Activated CD4-positive, alpha-beta memory T cell treated with anti-CD3 and anti-CD28 coated beads, Interleukin-2, amount 10 ng/mL, durations not matched to agents 7 days and 5 days (primary cell): ENCODE results near the gene PSG3. TPM values are rescaled to one million over a fixed set of nuclear protein-coding genes. Genes with fewer than 3 reads are reported as not detected.
A peak's percentile ranks its signal among the peaks of the same experiment; 100 is the strongest.
"Not testable (repeated sequence)": the region's sequence is repeated elsewhere in the genome, so short reads cannot be mapped to it uniquely, and the experiment has no call there.

Experiments
- CTCF ChIA-PET: fragments of 350-600 bp; sonication (Branson Sonifier 250); formaldehyde crosslinking; loops from one replicate; lab custom pipeline; 2021; ENCODE audit warnings: antibody characterized with exemption, inconsistent platforms; lab: Charles Lee
- POLR2A ChIA-PET: fragments of 350-600 bp; sonication (Branson Sonifier 250); formaldehyde crosslinking; loops from one replicate; lab custom pipeline; 2021; ENCODE audit warnings: antibody characterized with exemption; lab: Charles Lee
- DNase-seq: peaks from one replicate; pipeline ENCODE4 v3.0.0-alpha.2; 2020
- H3K27ac Mint-ChIP-seq: one replicate; pipeline ENCODE4 v1.8.0; 2021; ENCODE audit warnings: mild to moderate bottlenecking, mixed read lengths
- H3K27me3 Mint-ChIP-seq: one replicate; pipeline ENCODE4 v1.8.0; 2021; ENCODE audit warnings: mixed read lengths
- H3K36me3 Mint-ChIP-seq: one replicate; pipeline ENCODE4 v1.8.0; 2021; ENCODE audit warnings: low read depth, mixed read lengths
- H3K4me1 Mint-ChIP-seq: one replicate; pipeline ENCODE4 v1.8.0; 2021; ENCODE audit warnings: mixed read lengths
- H3K4me3 Mint-ChIP-seq: one replicate; pipeline ENCODE4 v1.8.0; 2021; ENCODE audit warnings: mild to moderate bottlenecking, mixed read lengths
- H3K9me3 Mint-ChIP-seq: one replicate; pipeline ENCODE4 v1.8.0; 2021; ENCODE audit warnings: mixed read lengths
- total RNA-seq, 2 experiments: library from RNA; stranded (reverse); gene quantifications; one replicate each; pipeline ENCODE4 v1.2.3, GENCODE V29; 2021

The PSG3 gene
- not detected for total RNA-seq

GRCh38 chr19:42740381-42740780 is at the start of gene PSG3:
Gene PSG3 (minus strand): TSS chr19:42740481. CDS start chr19:42740384, 97 bp downstream.
- H3K27me3 Mint-ChIP-seq, DNase-seq, POLR2A ChIA-PET, H3K4me1 Mint-ChIP-seq, CTCF ChIA-PET, H3K27ac Mint-ChIP-seq, H3K36me3 Mint-ChIP-seq, H3K4me3 Mint-ChIP-seq, H3K9me3 Mint-ChIP-seq: not testable (repeated sequence)

GRCh38 chr19:42788766-42789165 is 48.5 kb upstream of the PSG3 start:
- H3K4me3 Mint-ChIP-seq, H3K27ac Mint-ChIP-seq, H3K27me3 Mint-ChIP-seq, H3K4me1 Mint-ChIP-seq, DNase-seq, POLR2A ChIA-PET, CTCF ChIA-PET, H3K36me3 Mint-ChIP-seq: not testable (repeated sequence)
- H3K9me3 Mint-ChIP-seq, result peaks cover 13% of the 10 kb centered on the region

DNA sequence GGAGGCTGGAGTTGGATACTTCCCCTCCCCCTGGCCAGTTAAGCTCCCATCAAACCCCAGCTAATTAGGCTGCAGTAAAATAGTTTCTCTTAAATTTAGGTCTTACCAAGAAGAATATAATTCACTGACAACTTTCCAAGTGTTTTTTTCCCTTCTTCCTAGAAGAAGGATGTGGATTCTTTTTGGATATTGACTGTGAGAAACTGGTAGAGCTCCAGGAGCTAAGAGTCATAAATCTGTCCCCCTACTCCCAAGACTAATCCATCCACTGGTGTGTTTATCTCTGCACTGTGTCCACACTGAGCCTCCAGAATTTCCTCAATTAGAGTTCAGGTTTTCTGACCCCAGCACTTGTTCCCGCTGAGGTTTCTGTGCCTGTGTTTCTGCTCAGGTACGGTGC is 47.5 kb upstream of the PSG3 start:
- H3K27ac Mint-ChIP-seq, DNase-seq, POLR2A ChIA-PET, H3K9me3 Mint-ChIP-seq, CTCF ChIA-PET, H3K36me3 Mint-ChIP-seq, H3K4me3 Mint-ChIP-seq, H3K27me3 Mint-ChIP-seq, H3K4me1 Mint-ChIP-seq: not testable (repeated sequence)

DNA sequence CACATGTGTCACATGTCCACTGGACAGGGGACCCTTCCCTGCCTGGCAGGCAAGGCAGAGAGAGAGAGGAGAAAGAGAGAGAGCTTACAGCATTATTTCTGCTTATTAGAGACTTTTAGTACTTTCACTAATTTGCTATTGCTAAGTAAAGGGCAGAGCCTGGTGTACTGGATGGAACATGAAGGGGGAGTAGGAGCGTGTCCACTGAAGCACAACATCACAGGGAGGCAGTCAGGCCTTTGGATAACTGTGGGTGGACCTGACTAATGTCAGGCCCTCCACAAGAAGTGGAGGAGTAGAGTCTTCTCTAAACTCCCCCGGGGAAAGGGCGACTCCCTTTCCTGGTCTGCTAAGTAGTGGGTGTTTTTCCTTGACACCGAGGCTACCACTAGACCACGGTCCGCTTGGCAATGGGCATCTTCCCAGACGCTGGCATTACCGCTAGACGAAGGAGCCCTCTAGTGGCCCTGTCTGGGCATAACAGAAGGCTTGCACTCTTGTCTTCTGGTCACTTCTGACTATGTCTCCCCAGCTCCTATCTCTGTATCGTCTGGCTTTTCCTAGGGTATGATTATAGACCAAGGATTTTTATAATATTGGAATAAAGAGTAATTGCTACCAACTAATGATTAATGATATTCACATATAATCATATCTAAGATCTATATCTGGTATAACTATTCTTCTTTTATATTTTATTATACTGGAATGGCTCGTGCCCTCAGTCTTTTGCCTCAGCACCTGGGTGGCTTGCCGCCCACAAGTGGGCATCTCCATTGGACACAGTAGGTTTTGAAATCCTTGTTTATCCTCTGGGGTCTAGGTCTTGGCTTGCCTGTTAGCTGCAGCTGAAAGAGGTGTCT is 36.7 kb upstream of the PSG3 start:
- H3K9me3 Mint-ChIP-seq, H3K27ac Mint-ChIP-seq, CTCF ChIA-PET, POLR2A ChIA-PET, H3K36me3 Mint-ChIP-seq, H3K4me1 Mint-ChIP-seq, H3K4me3 Mint-ChIP-seq: not testable (repeated sequence)
- DNase-seq, result peak; percentile 49
- H3K27me3 Mint-ChIP-seq, result peaks cover 14% of the 10 kb centered on the region

- POLR2A ChIA-PET, H3K4me1 Mint-ChIP-seq, H3K9me3 Mint-ChIP-seq, H3K27ac Mint-ChIP-seq, CTCF ChIA-PET, H3K36me3 Mint-ChIP-seq, H3K27me3 Mint-ChIP-seq, H3K4me3 Mint-ChIP-seq, DNase-seq: not testable (repeated sequence)
These were observed 34.4 kb upstream of the PSG3 start for GRCh38 chr19:42774510-42775158.

- H3K27me3 Mint-ChIP-seq, POLR2A ChIA-PET, CTCF ChIA-PET, H3K27ac Mint-ChIP-seq, DNase-seq, H3K9me3 Mint-ChIP-seq, H3K4me3 Mint-ChIP-seq, H3K36me3 Mint-ChIP-seq, H3K4me1 Mint-ChIP-seq: not testable (repeated sequence)
These were observed 27.0 kb upstream of the PSG3 start for GRCh38 chr19:42767319-42767718.

- DNase-seq, H3K4me1 Mint-ChIP-seq, H3K27ac Mint-ChIP-seq, CTCF ChIA-PET, H3K9me3 Mint-ChIP-seq, H3K4me3 Mint-ChIP-seq, H3K36me3 Mint-ChIP-seq, H3K27me3 Mint-ChIP-seq, POLR2A ChIA-PET: not testable (repeated sequence)
These were observed 26.6 kb upstream of the PSG3 start for GRCh38 chr19:42766871-42767270.

DNA sequence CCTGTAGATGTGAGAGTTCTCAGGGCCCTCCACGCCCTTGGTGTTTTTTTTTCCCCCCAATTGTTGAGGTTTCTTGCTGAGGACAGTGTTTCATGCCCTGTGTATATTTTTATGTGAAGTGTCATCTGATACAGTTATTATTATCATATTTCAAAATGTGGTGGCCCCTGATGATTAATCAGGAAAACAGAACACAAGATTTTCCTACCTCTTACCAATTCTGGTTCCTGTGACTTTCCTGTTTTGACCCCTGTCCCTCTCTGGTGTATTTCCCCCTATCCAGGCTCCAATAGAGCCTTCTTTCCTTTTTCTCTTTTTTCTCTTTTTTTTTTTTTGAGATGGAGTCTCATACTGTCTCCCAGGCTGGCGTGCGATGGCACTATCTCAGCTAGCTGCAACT is 24.6 kb upstream of the PSG3 start:
- Mint-ChIP-seq H3K9me3 (no peaks in the 10 kb centered on the region), H3K27ac (no peak overlapping the region), H3K4me3 (no peak overlapping the region), H3K36me3 (no peaks in the 10 kb centered on the region), H3K4me1 (no peaks in the 10 kb centered on the region), H3K27me3 (no peaks in the 10 kb centered on the region)
- ChIA-PET CTCF (no interaction called here), POLR2A (no interaction called here)
- DNase-seq, result no peak

GRCh38 chr19:42762789-42763188 is 22.5 kb upstream of the PSG3 start:
- H3K4me3 Mint-ChIP-seq, result no peak overlapping the region
- POLR2A ChIA-PET, result no interaction called here
- no peak for DNase-seq
- no peaks in the 10 kb centered on the region for H3K9me3 Mint-ChIP-seq
- peaks cover 2% of the 10 kb centered on the region for H3K27me3 Mint-ChIP-seq
- CTCF ChIA-PET, result no interaction called here
- H3K4me1 Mint-ChIP-seq, result no peaks in the 10 kb centered on the region
- H3K36me3 Mint-ChIP-seq, result no peaks in the 10 kb centered on the region
- no peak overlapping the region for H3K27ac Mint-ChIP-seq

- H3K4me1 Mint-ChIP-seq, H3K36me3 Mint-ChIP-seq, DNase-seq, H3K9me3 Mint-ChIP-seq, H3K27me3 Mint-ChIP-seq, H3K4me3 Mint-ChIP-seq, POLR2A ChIA-PET, H3K27ac Mint-ChIP-seq: not testable (repeated sequence)
- CTCF ChIA-PET, result interaction anchor here (0.6 kb wide), 1 partner anchor 29 kb away, joined by 3 read pairs; no protein-coding TSS in a partner anchor
These were observed 21.6 kb upstream of the PSG3 start for GRCh38 chr19:42761924-42762295.

GRCh38 chr19:42760954-42761923 is 21.0 kb upstream of the PSG3 start:
- H3K27me3 Mint-ChIP-seq, H3K36me3 Mint-ChIP-seq, H3K4me3 Mint-ChIP-seq, DNase-seq, H3K4me1 Mint-ChIP-seq, POLR2A ChIA-PET, H3K9me3 Mint-ChIP-seq, H3K27ac Mint-ChIP-seq: not testable (repeated sequence)
- CTCF ChIA-PET, result interaction anchor here (0.6 kb wide), 1 partner anchor 30 kb away, joined by 3 read pairs; no protein-coding TSS in a partner anchor

DNA sequence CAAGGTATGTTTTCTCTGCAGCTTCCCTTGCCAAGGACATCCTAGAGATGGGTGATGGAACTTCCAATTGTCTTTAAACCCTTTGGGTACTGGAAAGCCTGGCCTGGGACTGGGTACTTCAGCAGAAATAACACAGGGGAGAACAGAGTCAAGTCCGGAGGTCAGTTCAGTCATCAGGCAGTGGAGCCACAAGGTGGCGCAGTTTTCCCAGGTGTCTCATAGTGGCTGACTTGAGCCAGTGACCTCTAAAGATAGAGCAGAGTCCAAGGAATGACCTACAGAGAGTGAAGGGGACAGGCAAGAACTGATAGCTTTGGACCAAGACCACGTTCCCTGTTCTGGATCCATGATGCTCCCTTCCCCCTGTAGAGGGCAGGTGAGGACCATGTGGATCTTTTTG is 18.4 kb upstream of the PSG3 start:
- H3K4me3 Mint-ChIP-seq, CTCF ChIA-PET, H3K27ac Mint-ChIP-seq, H3K27me3 Mint-ChIP-seq, H3K4me1 Mint-ChIP-seq, H3K9me3 Mint-ChIP-seq, H3K36me3 Mint-ChIP-seq, POLR2A ChIA-PET: not testable (repeated sequence)
- DNase-seq, result peak; percentile 30

DNA sequence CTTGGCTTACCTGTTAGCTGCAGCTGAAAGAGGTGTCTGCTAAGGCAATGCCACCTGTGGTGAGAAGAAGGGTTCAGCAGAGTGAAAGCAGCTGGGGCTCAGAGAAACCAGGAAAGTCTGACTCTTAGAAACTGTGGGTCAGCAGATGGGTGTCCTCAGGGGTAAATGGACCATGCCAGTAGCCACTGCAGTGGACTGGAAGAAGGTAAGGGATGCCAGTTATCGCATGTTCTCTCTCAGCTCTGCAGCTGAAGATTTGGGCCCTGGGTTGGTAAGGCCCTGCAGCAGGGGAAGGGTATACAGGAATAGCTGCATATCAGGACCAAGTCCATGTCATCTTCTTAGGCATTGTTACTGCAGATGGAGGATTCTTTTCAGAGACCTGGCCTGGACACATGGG is 12.0 kb upstream of the PSG3 start:
- H3K4me1 Mint-ChIP-seq, H3K27ac Mint-ChIP-seq, H3K36me3 Mint-ChIP-seq, H3K9me3 Mint-ChIP-seq, DNase-seq, H3K4me3 Mint-ChIP-seq, CTCF ChIA-PET, H3K27me3 Mint-ChIP-seq, POLR2A ChIA-PET: not testable (repeated sequence)
